ENCODE measurements around the gene LLCFC1. TPM values are rescaled to one million over a fixed set of nuclear protein-coding genes. Genes with fewer than 3 reads are reported as not detected.

Gene LLCFC1
- total RNA-seq, 1 experiment from 2014 or later: not detected

GRCh38 chr7:142904128-142904527, 35.2 kb upstream of the LLCFC1 start (continued):
- no peak for TF ChIP-seq SMAD3 (CRISPR knock-in tag; IDR thresholded peaks at IDR 0.05; ENCODE audit: borderline replicate concordance)
- TF ChIP-seq ZNF423 (CRISPR knock-in tag; IDR thresholded peaks at IDR 0.05): no peak
- TF ChIP-seq SOX15 (CRISPR knock-in tag; IDR thresholded peaks at IDR 0.05): no peak

DNA sequence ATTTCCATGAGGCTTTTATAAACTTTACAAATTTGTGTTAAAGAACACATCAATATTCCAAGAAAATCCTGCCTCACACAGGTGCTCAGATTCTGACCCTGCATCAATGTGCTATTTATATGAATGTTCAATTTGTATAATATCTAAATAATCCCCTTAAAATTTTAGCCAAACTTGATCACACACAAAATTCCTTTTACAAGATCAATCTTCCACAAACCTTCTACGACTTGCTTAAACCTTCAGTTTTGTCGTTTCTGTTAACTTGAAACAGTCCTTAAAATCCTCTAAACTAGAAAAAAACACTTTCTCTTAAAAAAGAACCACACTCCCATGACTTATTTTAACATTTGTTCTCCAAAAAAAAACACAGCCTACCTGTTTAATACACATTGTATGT, 33.5 kb upstream of the LLCFC1 start:
- Mint-ChIP-seq H3K27ac (no peak overlapping the region), H3K36me3 (peaks cover 34% of the 10 kb centered on the region), H3K9me3 (peaks cover 51% of the 10 kb centered on the region), H3K4me3 (no peak overlapping the region), H3K27me3 (ENCODE audit: low read depth) (peaks cover 10% of the 10 kb centered on the region), H3K4me1 (0 out of 2 replicates have a peak, but pooled peaks cover 5% of the 10 kb centered on the region)
- ChIA-PET POLR2A (no interaction called here), CTCF (no interaction called here)
- TF ChIP-seq, protein P1, sequence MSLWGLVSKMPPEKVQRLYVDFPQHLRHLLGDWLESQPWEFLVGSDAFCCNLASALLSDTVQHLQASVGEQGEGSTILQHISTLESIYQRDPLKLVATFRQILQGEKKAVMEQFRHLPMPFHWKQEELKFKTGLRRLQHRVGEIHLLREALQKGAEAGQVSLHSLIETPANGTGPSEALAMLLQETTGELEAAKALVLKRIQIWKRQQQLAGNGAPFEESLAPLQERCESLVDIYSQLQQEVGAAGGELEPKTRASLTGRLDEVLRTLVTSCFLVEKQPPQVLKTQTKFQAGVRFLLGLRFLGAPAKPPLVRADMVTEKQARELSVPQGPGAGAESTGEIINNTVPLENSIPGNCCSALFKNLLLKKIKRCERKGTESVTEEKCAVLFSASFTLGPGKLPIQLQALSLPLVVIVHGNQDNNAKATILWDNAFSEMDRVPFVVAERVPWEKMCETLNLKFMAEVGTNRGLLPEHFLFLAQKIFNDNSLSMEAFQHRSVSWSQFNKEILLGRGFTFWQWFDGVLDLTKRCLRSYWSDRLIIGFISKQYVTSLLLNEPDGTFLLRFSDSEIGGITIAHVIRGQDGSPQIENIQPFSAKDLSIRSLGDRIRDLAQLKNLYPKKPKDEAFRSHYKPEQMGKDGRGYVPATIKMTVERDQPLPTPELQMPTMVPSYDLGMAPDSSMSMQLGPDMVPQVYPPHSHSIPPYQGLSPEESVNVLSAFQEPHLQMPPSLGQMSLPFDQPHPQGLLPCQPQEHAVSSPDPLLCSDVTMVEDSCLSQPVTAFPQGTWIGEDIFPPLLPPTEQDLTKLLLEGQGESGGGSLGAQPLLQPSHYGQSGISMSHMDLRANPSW (CRISPR knock-in tag; conservative IDR thresholded peaks at IDR 0.05; ENCODE audit: low read depth): no peak
- TF ChIP-seq USF2 (CRISPR knock-in tag; IDR thresholded peaks at IDR 0.05) (no peak), FOXK1 (CRISPR knock-in tag; IDR thresholded peaks at IDR 0.05) (no peak), SMAD3 (CRISPR knock-in tag; IDR thresholded peaks at IDR 0.05; ENCODE audit: borderline replicate concordance) (no peak), CBFB (CRISPR knock-in tag; IDR thresholded peaks at IDR 0.05; ENCODE audit: low read depth) (no peak), ETV6 (CRISPR knock-in tag; IDR thresholded peaks at IDR 0.05) (no peak)
- TF ChIP-seq, protein P2, sequence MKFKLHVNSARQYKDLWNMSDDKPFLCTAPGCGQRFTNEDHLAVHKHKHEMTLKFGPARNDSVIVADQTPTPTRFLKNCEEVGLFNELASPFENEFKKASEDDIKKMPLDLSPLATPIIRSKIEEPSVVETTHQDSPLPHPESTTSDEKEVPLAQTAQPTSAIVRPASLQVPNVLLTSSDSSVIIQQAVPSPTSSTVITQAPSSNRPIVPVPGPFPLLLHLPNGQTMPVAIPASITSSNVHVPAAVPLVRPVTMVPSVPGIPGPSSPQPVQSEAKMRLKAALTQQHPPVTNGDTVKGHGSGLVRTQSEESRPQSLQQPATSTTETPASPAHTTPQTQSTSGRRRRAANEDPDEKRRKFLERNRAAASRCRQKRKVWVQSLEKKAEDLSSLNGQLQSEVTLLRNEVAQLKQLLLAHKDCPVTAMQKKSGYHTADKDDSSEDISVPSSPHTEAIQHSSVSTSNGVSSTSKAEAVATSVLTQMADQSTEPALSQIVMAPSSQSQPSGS (CRISPR knock-in tag; IDR thresholded peaks at IDR 0.05; ENCODE audit: borderline replicate concordance, low read depth): no peak
- ATAC-seq (no peak), DNase-seq (ENCODE audit: low spot score) (no peak)

DNA sequence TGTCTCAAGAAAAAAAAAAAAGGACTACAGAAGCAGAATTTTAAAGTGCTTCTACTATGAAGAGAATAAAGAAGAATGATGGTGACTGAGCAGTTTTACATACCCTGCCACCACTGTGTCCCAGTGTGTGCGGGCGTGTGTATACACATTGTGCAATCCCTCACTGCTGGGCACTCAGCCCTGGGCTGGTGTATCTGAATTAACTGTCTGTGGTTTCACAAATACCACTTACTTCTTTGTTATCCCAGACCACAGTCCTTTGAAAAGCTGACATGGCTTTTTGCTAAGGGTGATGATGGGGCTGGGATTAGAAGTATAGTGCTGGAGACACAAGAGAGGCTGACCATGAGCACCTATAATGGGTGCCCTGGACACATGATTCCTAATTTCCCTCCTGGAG, 32.6 kb upstream of the LLCFC1 start:
- CTCF ChIA-PET: no interaction called here
- H3K27ac Mint-ChIP-seq: no peak overlapping the region
- H3K4me1 Mint-ChIP-seq: 0 out of 2 replicates have a peak, but pooled peaks cover 4% of the 10 kb centered on the region
- no peak overlapping the region for H3K4me3 Mint-ChIP-seq
- peaks cover 5% of the 10 kb centered on the region for H3K27me3 Mint-ChIP-seq (ENCODE audit: low read depth)
- H3K9me3 Mint-ChIP-seq: peaks cover 46% of the 10 kb centered on the region
- DNase-seq (ENCODE audit: low spot score) (no peak), ATAC-seq (no peak)
- POLR2A ChIA-PET: no interaction called here
- H3K36me3 Mint-ChIP-seq: peaks cover 34% of the 10 kb centered on the region
- TF ChIP-seq, protein P3, sequence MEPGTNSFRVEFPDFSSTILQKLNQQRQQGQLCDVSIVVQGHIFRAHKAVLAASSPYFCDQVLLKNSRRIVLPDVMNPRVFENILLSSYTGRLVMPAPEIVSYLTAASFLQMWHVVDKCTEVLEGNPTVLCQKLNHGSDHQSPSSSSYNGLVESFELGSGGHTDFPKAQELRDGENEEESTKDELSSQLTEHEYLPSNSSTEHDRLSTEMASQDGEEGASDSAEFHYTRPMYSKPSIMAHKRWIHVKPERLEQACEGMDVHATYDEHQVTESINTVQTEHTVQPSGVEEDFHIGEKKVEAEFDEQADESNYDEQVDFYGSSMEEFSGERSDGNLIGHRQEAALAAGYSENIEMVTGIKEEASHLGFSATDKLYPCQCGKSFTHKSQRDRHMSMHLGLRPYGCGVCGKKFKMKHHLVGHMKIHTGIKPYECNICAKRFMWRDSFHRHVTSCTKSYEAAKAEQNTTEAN (CRISPR knock-in tag; IDR thresholded peaks at IDR 0.05): no peak
- TF ChIP-seq JUN (CRISPR knock-in tag; IDR thresholded peaks at IDR 0.05): no peak
- TF ChIP-seq, protein P4, sequence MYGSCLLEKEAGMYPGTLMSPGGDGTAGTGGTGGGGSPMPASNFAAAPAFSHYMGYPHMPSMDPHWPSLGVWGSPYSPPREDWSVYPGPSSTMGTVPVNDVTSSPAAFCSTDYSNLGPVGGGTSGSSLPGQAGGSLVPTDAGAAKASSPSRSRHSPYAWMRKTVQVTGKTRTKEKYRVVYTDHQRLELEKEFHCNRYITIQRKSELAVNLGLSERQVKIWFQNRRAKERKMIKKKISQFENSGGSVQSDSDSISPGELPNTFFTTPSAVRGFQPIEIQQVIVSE (CRISPR knock-in tag; IDR thresholded peaks at IDR 0.05; ENCODE audit: borderline replicate concordance): no peak
- no peak for TF ChIP-seq SOX15 (CRISPR knock-in tag; IDR thresholded peaks at IDR 0.05)
- TF ChIP-seq, protein P5, sequence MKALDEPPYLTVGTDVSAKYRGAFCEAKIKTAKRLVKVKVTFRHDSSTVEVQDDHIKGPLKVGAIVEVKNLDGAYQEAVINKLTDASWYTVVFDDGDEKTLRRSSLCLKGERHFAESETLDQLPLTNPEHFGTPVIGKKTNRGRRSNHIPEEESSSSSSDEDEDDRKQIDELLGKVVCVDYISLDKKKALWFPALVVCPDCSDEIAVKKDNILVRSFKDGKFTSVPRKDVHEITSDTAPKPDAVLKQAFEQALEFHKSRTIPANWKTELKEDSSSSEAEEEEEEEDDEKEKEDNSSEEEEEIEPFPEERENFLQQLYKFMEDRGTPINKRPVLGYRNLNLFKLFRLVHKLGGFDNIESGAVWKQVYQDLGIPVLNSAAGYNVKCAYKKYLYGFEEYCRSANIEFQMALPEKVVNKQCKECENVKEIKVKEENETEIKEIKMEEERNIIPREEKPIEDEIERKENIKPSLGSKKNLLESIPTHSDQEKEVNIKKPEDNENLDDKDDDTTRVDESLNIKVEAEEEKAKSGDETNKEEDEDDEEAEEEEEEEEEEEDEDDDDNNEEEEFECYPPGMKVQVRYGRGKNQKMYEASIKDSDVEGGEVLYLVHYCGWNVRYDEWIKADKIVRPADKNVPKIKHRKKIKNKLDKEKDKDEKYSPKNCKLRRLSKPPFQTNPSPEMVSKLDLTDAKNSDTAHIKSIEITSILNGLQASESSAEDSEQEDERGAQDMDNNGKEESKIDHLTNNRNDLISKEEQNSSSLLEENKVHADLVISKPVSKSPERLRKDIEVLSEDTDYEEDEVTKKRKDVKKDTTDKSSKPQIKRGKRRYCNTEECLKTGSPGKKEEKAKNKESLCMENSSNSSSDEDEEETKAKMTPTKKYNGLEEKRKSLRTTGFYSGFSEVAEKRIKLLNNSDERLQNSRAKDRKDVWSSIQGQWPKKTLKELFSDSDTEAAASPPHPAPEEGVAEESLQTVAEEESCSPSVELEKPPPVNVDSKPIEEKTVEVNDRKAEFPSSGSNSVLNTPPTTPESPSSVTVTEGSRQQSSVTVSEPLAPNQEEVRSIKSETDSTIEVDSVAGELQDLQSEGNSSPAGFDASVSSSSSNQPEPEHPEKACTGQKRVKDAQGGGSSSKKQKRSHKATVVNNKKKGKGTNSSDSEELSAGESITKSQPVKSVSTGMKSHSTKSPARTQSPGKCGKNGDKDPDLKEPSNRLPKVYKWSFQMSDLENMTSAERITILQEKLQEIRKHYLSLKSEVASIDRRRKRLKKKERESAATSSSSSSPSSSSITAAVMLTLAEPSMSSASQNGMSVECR (CRISPR knock-in tag; IDR thresholded peaks at IDR 0.05; ENCODE audit: borderline replicate concordance): no peak
- TF ChIP-seq, protein P6, sequence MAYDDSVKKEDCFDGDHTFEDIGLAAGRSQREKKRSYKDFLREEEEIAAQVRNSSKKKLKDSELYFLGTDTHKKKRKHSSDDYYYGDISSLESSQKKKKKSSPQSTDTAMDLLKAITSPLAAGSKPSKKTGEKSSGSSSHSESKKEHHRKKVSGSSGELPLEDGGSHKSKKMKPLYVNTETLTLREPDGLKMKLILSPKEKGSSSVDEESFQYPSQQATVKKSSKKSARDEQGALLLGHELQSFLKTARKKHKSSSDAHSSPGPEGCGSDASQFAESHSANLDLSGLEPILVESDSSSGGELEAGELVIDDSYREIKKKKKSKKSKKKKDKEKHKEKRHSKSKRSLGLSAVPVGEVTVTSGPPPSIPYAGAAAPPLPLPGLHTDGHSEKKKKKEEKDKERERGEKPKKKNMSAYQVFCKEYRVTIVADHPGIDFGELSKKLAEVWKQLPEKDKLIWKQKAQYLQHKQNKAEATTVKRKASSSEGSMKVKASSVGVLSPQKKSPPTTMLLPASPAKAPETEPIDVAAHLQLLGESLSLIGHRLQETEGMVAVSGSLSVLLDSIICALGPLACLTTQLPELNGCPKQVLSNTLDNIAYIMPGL (CRISPR knock-in tag; IDR thresholded peaks at IDR 0.05): no peak
- no peak for TF ChIP-seq USF1 (CRISPR knock-in tag; IDR thresholded peaks at IDR 0.05)
